Stimulated activated CD8-positive, alpha-beta memory T cell treated with anti-CD3 and anti-CD28 coated beads, Interleukin-4, amount 100 ng/mL, for 4 hours (primary cell): ENCODE data around the gene CAB39.

Experiments used
- DNase-seq, 2 donors: peaks; one replicate each; pipeline ENCODE4 v3.0.0-alpha.2; 2020; ENCODE audit warnings: low read depth in 2 of 2, low spot score in 1 of 2

Gene CAB39

GRCh38 chr2:230850358-230850658 is 137.7 kb downstream of the CAB39 start:
- no peak for DNase-seq

GRCh38 chr2:230852113-230852512 is 139.5 kb downstream of the CAB39 start:
- no peak for DNase-seq

- no peak for DNase-seq
Observed at GRCh38 chr2:230861552-230862255, 149.1 kb downstream of the CAB39 start.

- no peak for DNase-seq
Observed at GRCh38 chr2:230862292-230862691, 149.7 kb downstream of the CAB39 start.

- DNase-seq: no peak
Observed at GRCh38 chr2:230863031-230863430, 150.4 kb downstream of the CAB39 start.

GRCh38 chr2:230863442-230864121 is 150.9 kb downstream of the CAB39 start:
- no peak for DNase-seq

GRCh38 chr2:230864122-230864604 is 151.5 kb downstream of the CAB39 start:
- no peak for DNase-seq

- DNase-seq: peak; percentile 34 to 44
Observed at GRCh38 chr2:230864605-230865306, 152.1 kb downstream of the CAB39 start, which contains the start of gene ITM2C. TSS of gene ITM2C (plus strand) at chr2:230864942. CDS start at chr2:230865026, 84 bp downstream.

- DNase-seq: no peak
Observed at GRCh38 chr2:230865307-230865765, 152.7 kb downstream of the CAB39 start.

GRCh38 chr2:230865766-230866755 is 153.4 kb downstream of the CAB39 start:
- DNase-seq: no peak

GRCh38 chr2:230866756-230867523 is 154.3 kb downstream of the CAB39 start:
- DNase-seq: peak; percentile 20 to 40

- no peak for DNase-seq
Observed at GRCh38 chr2:230868161-230868946, 155.7 kb downstream of the CAB39 start.

GRCh38 chr2:230868947-230869913 is 156.6 kb downstream of the CAB39 start:
- DNase-seq: no peak

- DNase-seq: no peak
Observed at GRCh38 chr2:230869914-230870543, 157.4 kb downstream of the CAB39 start.
